B cell (primary cell): Measurements from ENCODE around the gene PRKCG. TPM values are rescaled to one million over a fixed set of nuclear protein-coding genes. Genes with fewer than 3 reads are reported as not detected.

Experiments
- ATAC-seq: fragments of 200-7000 bp; cut with Tn5 transposase; one replicate; pipeline ENCODE4 v1.10.0; 2021; ENCODE audit warnings: low read depth, mild to moderate bottlenecking, moderate number of reproducible peaks, moderate library complexity
- CTCF ChIA-PET: fragments of 350-600 bp; sonication (Branson Sonifier 250); formaldehyde crosslinking; loops from one replicate; lab custom pipeline; 2021; ENCODE audit warnings: antibody characterized with exemption, inconsistent platforms; lab: Charles Lee
- POLR2A ChIA-PET: fragments of 350-600 bp; sonication (Branson Sonifier 250); formaldehyde crosslinking; loops from one replicate; lab custom pipeline; 2021; ENCODE audit warnings: antibody characterized with exemption; lab: Charles Lee
- DNase-seq: peaks from one replicate; pipeline ENCODE4 v3.0.0; 2013
- H2AFZ ChIP-seq: 2 replicates; pipeline ENCODE4 v1.6.1; 2012; ENCODE audit warnings: mild to moderate bottlenecking, low read depth, low read length; ENCODE audit not compliant: insufficient read depth, poor library complexity, severe bottlenecking
- H3K27ac ChIP-seq, 2 donors: 1 replicate in 1 of 2; 2 replicates in 1 of 2; pipeline ENCODE4 v1.5.1; 2012 to 2013; ENCODE audit warnings: low read length in 2 of 2, mild to moderate bottlenecking in 2 of 2, moderate library complexity in 1 of 2
- H3K27me3 ChIP-seq, 4 experiments: fragments of 200-600 bp in 1 of 4; sonication (generic) in 1 of 4; replicated peaks in 1 of 4; 1 replicate in 2 of 4; 2 replicates in 2 of 4; pipeline versions ENCODE4 v1.6.1 to v1.7.0; 2013 to 2016; ENCODE audit warnings: low read length in 3 of 4, mild to moderate bottlenecking in 2 of 4, mixed read lengths in 1 of 4, moderate library complexity in 1 of 4; ENCODE audit not compliant: insufficient read depth in 4 of 4, control insufficient read depth in 3 of 4; ENCODE audit errors: control extremely low read depth in 1 of 4
- H3K36me3 ChIP-seq, 2 experiments: replicated peaks in 1 of 2; 1 replicate in 1 of 2; 2 replicates in 1 of 2; pipeline versions ENCODE4 v1.6.1 to v1.7.1; 2013; ENCODE audit warnings: low read length in 1 of 2; ENCODE audit not compliant: insufficient read depth in 2 of 2, control insufficient read depth in 1 of 2; ENCODE audit errors: control extremely low read depth in 1 of 2, extremely low read depth in 1 of 2
- H3K4me1 ChIP-seq, 2 donors: fragments of 200-600 bp in 1 of 2; sonication (generic) in 1 of 2; 1 replicate in 1 of 2; 2 replicates in 1 of 2; pipeline versions ENCODE4 v1.5.1 to v1.6.1; 2013 to 2017; ENCODE audit warnings: low read length in 2 of 2; ENCODE audit not compliant: control insufficient read depth in 2 of 2, insufficient read depth in 2 of 2
- H3K4me2 ChIP-seq: replicated peaks from 2 replicates; pipeline ENCODE3; 2012; ENCODE audit warnings: mild to moderate bottlenecking, low read depth, low read length; ENCODE audit not compliant: poor library complexity, severe bottlenecking
- H3K4me3 ChIP-seq, 5 experiments: fragments of 200-600 bp in 1 of 5; sonication (generic) in 1 of 5; 1 replicate in 3 of 5; 2 replicates in 2 of 5; pipeline versions ENCODE4 v1.5.1 to v1.7.0; 2011 to 2016; ENCODE audit warnings: low read length in 4 of 5, mild to moderate bottlenecking in 4 of 5, low read depth in 2 of 5, control low read depth in 1 of 5, moderate library complexity in 1 of 5; ENCODE audit not compliant: insufficient read depth in 1 of 5; ENCODE audit errors: control extremely low read depth in 1 of 5, extremely low read depth in 1 of 5
- H3K79me2 ChIP-seq: fragments of 200-600 bp; sonication (generic); one replicate; pipeline ENCODE4 v1.6.0; 2016; ENCODE audit warnings: low read length; ENCODE audit not compliant: control insufficient read depth, insufficient read depth
- H3K9ac ChIP-seq: fragments of 200-600 bp; sonication (generic); 2 replicates; pipeline ENCODE4 v1.6.1; 2017; ENCODE audit warnings: mild to moderate bottlenecking, low read length, moderate library complexity
- H3K9me3 ChIP-seq, 3 donors: one replicate each; pipeline versions ENCODE4 v1.6.1 to v1.7.1; 2013; ENCODE audit warnings: low read length in 2 of 3; ENCODE audit not compliant: control insufficient read depth in 2 of 3, insufficient read depth in 1 of 3; ENCODE audit errors: control extremely low read depth in 1 of 3
- H4K20me1 ChIP-seq: 2 replicates; pipeline ENCODE4 v1.6.0; 2012; ENCODE audit warnings: mild to moderate bottlenecking, low read length; ENCODE audit not compliant: insufficient read depth, control insufficient read depth, poor library complexity, severe bottlenecking
- H3K27ac Mint-ChIP-seq: one replicate; pipeline ENCODE4 v1.8.0; 2021; ENCODE audit warnings: mixed read lengths
- H3K27me3 Mint-ChIP-seq: one replicate; pipeline ENCODE4 v1.8.0; 2021; ENCODE audit warnings: mixed read lengths
- H3K4me1 Mint-ChIP-seq: one replicate; pipeline ENCODE4 v1.8.0; 2021; ENCODE audit warnings: mixed read lengths
- H3K4me3 Mint-ChIP-seq: one replicate; pipeline ENCODE4 v1.8.0; 2021; ENCODE audit warnings: mixed read lengths
- H3K9me3 Mint-ChIP-seq: one replicate; pipeline ENCODE4 v1.8.0; 2022; ENCODE audit warnings: mixed read lengths; ENCODE audit not compliant: insufficient read depth
- EZH2 ChIP-seq: IDR thresholded peaks from 2 replicates; pipeline ENCODE4 v1.6.1; 2012; ENCODE audit warnings: borderline replicate concordance, low read depth, mild to moderate bottlenecking, moderate library complexity, low read length; ENCODE audit not compliant: insufficient read depth, poor library complexity, severe bottlenecking
- WGBS: methylation state at CpG from one replicate; pipeline ENCODE4 v1.1.5; 2013; ENCODE audit warnings: missing lambda C conversion rate; ENCODE audit not compliant: insufficient coverage; 5-methylcytosine and 5-hydroxymethylcytosine counted together
- intact Hi-C: fragments of 100-400 bp; cut with micrococcal nuclease; formaldehyde crosslinking; loops from one replicate; pipeline ENCODE4 v1.10.0; 2022
- polyA plus RNA-seq: library from polyadenylated mRNA; depleted of rRNA; stranded (reverse); fragments of >200 nt; gene quantifications from 2 replicates; pipeline ENCODE4 v1.2.3, GENCODE V29; 2012
- total RNA-seq, 2 donors: library from RNA; stranded (reverse); fragments of 120-200 nt in 1 of 2; gene quantifications; 1 replicate in 1 of 2; 2 replicates in 1 of 2; pipeline versions ENCODE4 v1.2.3 to v1.2.4, GENCODE V29; 2013 to 2022
- TF ChIP-seq, protein P1 (sequence below): fragments of 200-600 bp; IDR thresholded peaks from one replicate; pipeline ENCODE4 v1.8.0; 2022; ENCODE audit warnings: antibody characterized with exemption, mild to moderate bottlenecking

The PRKCG gene
- total and polyA plus RNA-seq, 2 donors (not counting 1 experiment from before 2014, with no cell fraction given): 0.31 TPM; not detected in 1

- CTCF ChIA-PET: no interaction called here
- no peak overlapping the region for H3K4me3 ChIP-seq
- H3K27me3 ChIP-seq: peaks cover 0 to 40% (median 28%) of the 10 kb centered on the region in 4 experiments
- no peak overlapping the region for H3K4me3 Mint-ChIP-seq
- H2AFZ ChIP-seq: no peak overlapping the region
- WGBS: 51% methylated on average over 3 of the region's 3 CpGs
- peaks cover 19% of the 10 kb centered on the region for H3K4me1 Mint-ChIP-seq
- TF ChIP-seq EZH2: no peak
- TF ChIP-seq, protein P1, sequence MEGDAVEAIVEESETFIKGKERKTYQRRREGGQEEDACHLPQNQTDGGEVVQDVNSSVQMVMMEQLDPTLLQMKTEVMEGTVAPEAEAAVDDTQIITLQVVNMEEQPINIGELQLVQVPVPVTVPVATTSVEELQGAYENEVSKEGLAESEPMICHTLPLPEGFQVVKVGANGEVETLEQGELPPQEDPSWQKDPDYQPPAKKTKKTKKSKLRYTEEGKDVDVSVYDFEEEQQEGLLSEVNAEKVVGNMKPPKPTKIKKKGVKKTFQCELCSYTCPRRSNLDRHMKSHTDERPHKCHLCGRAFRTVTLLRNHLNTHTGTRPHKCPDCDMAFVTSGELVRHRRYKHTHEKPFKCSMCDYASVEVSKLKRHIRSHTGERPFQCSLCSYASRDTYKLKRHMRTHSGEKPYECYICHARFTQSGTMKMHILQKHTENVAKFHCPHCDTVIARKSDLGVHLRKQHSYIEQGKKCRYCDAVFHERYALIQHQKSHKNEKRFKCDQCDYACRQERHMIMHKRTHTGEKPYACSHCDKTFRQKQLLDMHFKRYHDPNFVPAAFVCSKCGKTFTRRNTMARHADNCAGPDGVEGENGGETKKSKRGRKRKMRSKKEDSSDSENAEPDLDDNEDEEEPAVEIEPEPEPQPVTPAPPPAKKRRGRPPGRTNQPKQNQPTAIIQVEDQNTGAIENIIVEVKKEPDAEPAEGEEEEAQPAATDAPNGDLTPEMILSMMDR: no peak
- H3K9me3 ChIP-seq: peaks cover 0 to 50% (median 0%) of the 10 kb centered on the region in 3 donors
- H3K9me3 Mint-ChIP-seq: no peaks in the 10 kb centered on the region
- H3K36me3 ChIP-seq: no peaks in the 10 kb centered on the region
- POLR2A ChIA-PET: no interaction called here
- no peak overlapping the region for H3K9ac ChIP-seq
- no peak overlapping the region for H3K27ac ChIP-seq
- ATAC-seq (no peak), DNase-seq (no peak)
- no peak overlapping the region for H3K4me2 ChIP-seq
- peaks cover 25 to 27% of the 10 kb centered on the region in 2 donors for H3K4me1 ChIP-seq
- H3K27ac Mint-ChIP-seq: no peak overlapping the region
- H3K79me2 ChIP-seq: no peaks in the 10 kb centered on the region
- H3K27me3 Mint-ChIP-seq: peaks cover 62% of the 10 kb centered on the region
- no peaks in the 10 kb centered on the region for H4K20me1 ChIP-seq
- intact Hi-C loops: no loop called here
Measured at GRCh38 chr19:53904909-53905308, 22.9 kb downstream of the PRKCG start.

GRCh38 chr19:53905787-53906186 is 23.8 kb downstream of the PRKCG start:
- H3K36me3 ChIP-seq: no peaks in the 10 kb centered on the region
- ChIA-PET POLR2A (no interaction called here), CTCF (interaction anchor here (0.5 kb wide), 1 partner anchor 20 kb away, joined by 3 read pairs; no protein-coding TSS in a partner anchor)
- H3K9ac ChIP-seq: no peak overlapping the region
- TF ChIP-seq, protein P1: no peak
- H3K27ac ChIP-seq: no peak overlapping the region
- DNase-seq: no peak
- peaks cover 0 to 46% (median 35%) of the 10 kb centered on the region in 4 experiments for H3K27me3 ChIP-seq
- H3K4me3 Mint-ChIP-seq: no peak overlapping the region
- H3K4me2 ChIP-seq: no peak overlapping the region
- H2AFZ ChIP-seq: no peak overlapping the region
- H3K4me1 Mint-ChIP-seq: peaks cover 23% of the 10 kb centered on the region
- WGBS: no CpG with 5 or more reads among the region's 1 CpG
- H3K4me3 ChIP-seq: no peak overlapping the region
- H3K4me1 ChIP-seq: peaks cover 25 to 30% of the 10 kb centered on the region in 2 donors
- no peaks in the 10 kb centered on the region for H3K79me2 ChIP-seq
- peaks cover 0 to 42% (median 0%) of the 10 kb centered on the region in 3 donors for H3K9me3 ChIP-seq
- peaks cover 63% of the 10 kb centered on the region for H3K27me3 Mint-ChIP-seq
- no peaks in the 10 kb centered on the region for H4K20me1 ChIP-seq
- H3K27ac Mint-ChIP-seq: no peak overlapping the region
- ATAC-seq: no peak
- intact Hi-C loops: no loop called here
- H3K9me3 Mint-ChIP-seq: no peaks in the 10 kb centered on the region
